Adrenal gland (tissue), 5 donors: ENCODE results near the gene NKX2-2.

Source experiments
- POLR2A ChIP-seq, 2 donors: fragments of 450-650 bp; IDR thresholded peaks; one replicate each; pipeline ENCODE4 v1.6.1; 2017; ENCODE audit warnings: antibody characterized with exemption in 2 of 2, mild to moderate bottlenecking in 2 of 2, moderate library complexity in 1 of 2
- TF ChIP-seq, protein P1 (sequence below), 6 experiments: fragments of 450-650 bp in 4 of 6; fragments of 200-600 bp in 2 of 6; sonication (generic) in 1 of 6; IDR thresholded peaks; 1 replicate in 5 of 6; 2 replicates in 1 of 6; pipeline versions ENCODE4 v1.5.1 to v1.8.0; 2016 to 2021; ENCODE audit warnings: antibody characterized with exemption in 6 of 6, mild to moderate bottlenecking in 2 of 6, moderate library complexity in 1 of 6
- donor health status: DM: no; HTN: no; CAD: no.

DNA sequence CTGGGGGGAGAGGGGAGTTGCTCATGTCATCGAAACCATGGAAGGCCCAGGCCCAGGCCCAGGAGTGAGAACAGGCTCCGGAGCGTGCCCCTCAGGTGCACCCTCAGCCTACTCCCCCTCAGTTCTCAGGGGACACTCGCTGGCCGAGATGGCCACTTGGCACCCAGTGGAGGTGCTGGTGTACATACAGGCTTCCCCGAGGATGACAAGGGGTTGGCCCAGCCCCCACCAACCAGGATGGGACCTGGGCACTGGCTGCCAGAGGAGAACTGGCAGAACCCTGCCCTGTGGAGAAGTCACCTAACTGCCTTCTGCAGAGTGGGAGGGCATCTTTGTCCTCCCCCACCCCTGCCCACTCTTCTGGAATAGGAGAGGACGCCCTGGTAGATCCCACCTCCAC lies 9.5 kb downstream of the NKX2-2 start:
- TF ChIP-seq, protein P1, sequence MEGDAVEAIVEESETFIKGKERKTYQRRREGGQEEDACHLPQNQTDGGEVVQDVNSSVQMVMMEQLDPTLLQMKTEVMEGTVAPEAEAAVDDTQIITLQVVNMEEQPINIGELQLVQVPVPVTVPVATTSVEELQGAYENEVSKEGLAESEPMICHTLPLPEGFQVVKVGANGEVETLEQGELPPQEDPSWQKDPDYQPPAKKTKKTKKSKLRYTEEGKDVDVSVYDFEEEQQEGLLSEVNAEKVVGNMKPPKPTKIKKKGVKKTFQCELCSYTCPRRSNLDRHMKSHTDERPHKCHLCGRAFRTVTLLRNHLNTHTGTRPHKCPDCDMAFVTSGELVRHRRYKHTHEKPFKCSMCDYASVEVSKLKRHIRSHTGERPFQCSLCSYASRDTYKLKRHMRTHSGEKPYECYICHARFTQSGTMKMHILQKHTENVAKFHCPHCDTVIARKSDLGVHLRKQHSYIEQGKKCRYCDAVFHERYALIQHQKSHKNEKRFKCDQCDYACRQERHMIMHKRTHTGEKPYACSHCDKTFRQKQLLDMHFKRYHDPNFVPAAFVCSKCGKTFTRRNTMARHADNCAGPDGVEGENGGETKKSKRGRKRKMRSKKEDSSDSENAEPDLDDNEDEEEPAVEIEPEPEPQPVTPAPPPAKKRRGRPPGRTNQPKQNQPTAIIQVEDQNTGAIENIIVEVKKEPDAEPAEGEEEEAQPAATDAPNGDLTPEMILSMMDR (IDR thresholded peaks at IDR 0.05): no peak
- no peak for TF ChIP-seq POLR2A (IDR thresholded peaks at IDR 0.05)
